T-cell (primary cell): ENCODE measurements around the gene LY6G6D. TPM values are rescaled to one million over a fixed set of nuclear protein-coding genes. Genes with fewer than 3 reads are reported as not detected.
A peak's percentile ranks its signal among the peaks of the same experiment; 100 is the strongest.

Experiments used
- ATAC-seq, 4 experiments: fragments of 200-7000 bp in 3 of 4; fragments of 150-1000 bp in 1 of 4; cut with Tn5 transposase; replicated peaks in 1 of 4; 1 replicate in 3 of 4; 2 replicates in 1 of 4; pipeline ENCODE4 v1.10.0; 2021; ENCODE audit warnings: moderate library complexity in 3 of 4, mild to moderate bottlenecking in 2 of 4, moderate number of reproducible peaks in 1 of 4
- CTCF ChIA-PET, 2 donors: fragments of 300-600 bp; sonication (Branson Sonifier 250); formaldehyde crosslinking; loops; one replicate each; lab custom pipeline; 2022; ENCODE audit warnings: antibody characterized with exemption in 2 of 2; lab: Charles Lee
- POLR2A ChIA-PET, 2 donors: fragments of 300-600 bp; sonication (Branson Sonifier 250); formaldehyde crosslinking; loops; one replicate each; lab custom pipeline; 2022; ENCODE audit warnings: antibody characterized with exemption in 2 of 2; lab: Charles Lee
- DNase-seq, 35 experiments: peaks; one replicate each; pipeline versions ENCODE4 v3.0.0 to v3.0.0-alpha.2; 2013 to 2023
- H3K27ac ChIP-seq: one replicate; pipeline ENCODE4 v1.5.1; 2013; ENCODE audit warnings: low read length
- H3K27me3 ChIP-seq, 2 experiments: replicated peaks in 1 of 2; 1 replicate in 1 of 2; 2 replicates in 1 of 2; pipeline versions ENCODE4 v1.6.1 to v1.7.0; 2013; ENCODE audit warnings: low read length in 1 of 2, mixed read lengths in 1 of 2; ENCODE audit not compliant: control insufficient read depth in 2 of 2, insufficient read depth in 2 of 2; ENCODE audit errors: extremely low read depth in 1 of 2
- H3K36me3 ChIP-seq, 2 donors: 1 replicate in 1 of 2; 2 replicates in 1 of 2; pipeline versions ENCODE4 v1.6.1 to v1.7.0; 2013; ENCODE audit warnings: low read length in 1 of 2; ENCODE audit not compliant: control insufficient read depth in 2 of 2, insufficient read depth in 1 of 2; ENCODE audit errors: extremely low read depth in 1 of 2
- H3K4me1 ChIP-seq, 2 experiments: 1 replicate in 1 of 2; 2 replicates in 1 of 2; pipeline versions ENCODE4 v1.6.1 to v1.7.0; 2013; ENCODE audit warnings: low read length in 2 of 2, mixed read lengths in 1 of 2; ENCODE audit not compliant: insufficient read depth in 2 of 2, control insufficient read depth in 1 of 2; ENCODE audit errors: extremely low read depth in 1 of 2
- H3K4me3 ChIP-seq, 2 donors: 1 replicate in 1 of 2; 2 replicates in 1 of 2; pipeline versions ENCODE4 v1.5.1 to v1.7.0; 2013; ENCODE audit warnings: mild to moderate bottlenecking in 2 of 2, low read length in 1 of 2, moderate library complexity in 1 of 2; ENCODE audit not compliant: control insufficient read depth in 1 of 2; ENCODE audit errors: extremely low read depth in 1 of 2
- H3K9me3 ChIP-seq: 2 replicates; pipeline ENCODE4 v1.7.0; 2013
- H3K27ac Mint-ChIP-seq, 2 donors: one replicate each; pipeline ENCODE4 v1.8.0; 2020 to 2021; ENCODE audit warnings: mild to moderate bottlenecking in 2 of 2, mixed read lengths in 2 of 2
- H3K27me3 Mint-ChIP-seq, 2 donors: one replicate each; pipeline ENCODE4 v1.8.0; 2021 to 2022; ENCODE audit warnings: mixed read lengths in 2 of 2
- H3K36me3 Mint-ChIP-seq: one replicate; pipeline ENCODE4 v1.8.0; 2021; ENCODE audit warnings: mixed read lengths
- H3K4me1 Mint-ChIP-seq, 3 donors: one replicate each; pipeline ENCODE4 v1.8.0; 2020 to 2022; ENCODE audit warnings: mixed read lengths in 3 of 3, mild to moderate bottlenecking in 1 of 3
- H3K4me3 Mint-ChIP-seq, 3 donors: one replicate each; pipeline ENCODE4 v1.8.0; 2020 to 2022; ENCODE audit warnings: mild to moderate bottlenecking in 3 of 3, mixed read lengths in 3 of 3, moderate library complexity in 3 of 3
- H3K9me3 Mint-ChIP-seq, 3 donors: one replicate each; pipeline ENCODE4 v1.8.0; 2020 to 2022; ENCODE audit warnings: mixed read lengths in 3 of 3
- WGBS: methylation state at CpG from one replicate; pipeline ENCODE4 v1.1.5; 2013; ENCODE audit warnings: missing lambda C conversion rate; ENCODE audit not compliant: insufficient coverage; 5-methylcytosine and 5-hydroxymethylcytosine counted together
- total RNA-seq, 35 experiments: library from RNA in 6 of 35; stranded (reverse) in 6 of 35; fragments of 120-200 nt in 1 of 35; gene quantifications; one replicate each; pipeline versions ENCODE4 v1.2.1 to v1.2.4 and lab custom pipeline; 2013 to 2026

Gene LY6G6D
- total RNA-seq, 5 donors from 2014 or later (not counting 1 experiment from before 2014, with no cell fraction given): not detected

DNA sequence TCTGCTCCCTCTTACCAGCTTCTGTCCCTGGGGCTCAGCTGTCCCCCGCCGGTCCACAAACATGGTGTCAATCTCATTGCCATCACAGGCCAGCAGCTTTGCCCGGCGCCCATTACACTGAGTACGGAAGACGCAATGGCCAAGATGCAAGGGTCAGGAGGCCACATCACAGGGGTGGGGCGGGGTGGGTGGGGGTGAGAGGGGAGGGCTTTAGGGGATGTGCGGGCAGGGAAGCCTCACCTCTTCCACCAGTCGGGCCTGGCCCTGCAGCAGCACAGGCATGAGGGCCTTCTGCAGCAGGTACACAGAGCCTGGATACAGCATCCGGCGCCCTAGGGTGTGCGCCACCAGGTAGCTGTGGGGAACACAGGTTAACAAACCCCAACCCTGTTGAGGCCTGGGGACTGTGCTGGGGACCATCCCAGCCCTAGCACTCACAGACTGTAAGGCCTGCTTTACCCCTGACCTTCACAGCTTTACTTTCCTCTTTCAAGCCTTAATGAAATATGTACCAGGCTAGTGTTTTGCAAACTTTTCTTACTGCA is 23.5 kb upstream of the LY6G6D start:
- H3K4me1 Mint-ChIP-seq: no peaks in the 10 kb centered on the region
- H3K4me1 ChIP-seq: no peaks in the 10 kb centered on the region
- CTCF ChIA-PET: no interaction called here
- WGBS: 100% methylated on average over 7 of the region's 12 CpGs
- no peak for DNase-seq
- no peak overlapping the region for H3K4me3 Mint-ChIP-seq
- H3K27me3 ChIP-seq: no peaks in the 10 kb centered on the region
- peaks cover 48% of the 10 kb centered on the region for H3K36me3 Mint-ChIP-seq
- no peaks in the 10 kb centered on the region for H3K9me3 ChIP-seq
- H3K36me3 ChIP-seq: peaks cover 27 to 87% of the 10 kb centered on the region in 2 donors
- no peak overlapping the region for H3K4me3 ChIP-seq
- H3K27ac ChIP-seq: no peak overlapping the region
- POLR2A ChIA-PET: no interaction called here
- H3K27me3 Mint-ChIP-seq: no peaks in the 10 kb centered on the region
- ATAC-seq: no peak
- H3K27ac Mint-ChIP-seq: no peak overlapping the region
- no peaks in the 10 kb centered on the region for H3K9me3 Mint-ChIP-seq

DNA sequence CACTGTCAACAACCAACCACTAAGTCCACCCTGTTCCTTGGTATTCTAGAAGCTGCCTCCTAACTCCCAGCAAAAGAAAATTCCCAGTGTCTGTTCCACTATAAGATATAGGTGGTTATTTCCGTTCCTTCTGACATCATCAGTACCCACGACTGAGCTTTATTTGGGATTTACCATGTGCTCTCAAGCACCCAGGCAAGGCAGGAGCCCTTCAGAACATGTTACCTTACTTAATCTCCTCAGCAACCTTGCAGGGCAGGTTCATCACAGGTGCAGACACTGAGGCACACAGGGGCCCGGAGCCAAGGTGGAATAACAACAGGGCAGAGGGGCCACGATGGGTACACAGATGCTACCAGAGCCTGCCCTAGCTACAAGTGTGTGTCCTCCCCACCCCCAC is 22.8 kb upstream of the LY6G6D start:
- peaks cover 2 to 3% (median 2%) of the 10 kb centered on the region in 3 donors for H3K4me1 Mint-ChIP-seq
- no peaks in the 10 kb centered on the region for H3K27me3 Mint-ChIP-seq
- H3K4me3 Mint-ChIP-seq: no peak overlapping the region
- ChIA-PET CTCF (no interaction called here), POLR2A (no interaction called here)
- DNase-seq: no peak
- Histone ChIP-seq H3K9me3 (no peaks in the 10 kb centered on the region), H3K27ac (no peak overlapping the region), H3K27me3 (no peaks in the 10 kb centered on the region), H3K4me3 (no peak overlapping the region), H3K36me3 (peaks cover 26 to 85% of the 10 kb centered on the region in 2 donors), H3K4me1 (no peaks in the 10 kb centered on the region)
- 100% methylated on average over 2 of the region's 4 CpGs for WGBS
- no peak for ATAC-seq
- no peaks in the 10 kb centered on the region for H3K9me3 Mint-ChIP-seq
- H3K36me3 Mint-ChIP-seq: peaks cover 47% of the 10 kb centered on the region
- H3K27ac Mint-ChIP-seq: peak overlapping the region in 1 of 2 donors; percentile 64

DNA sequence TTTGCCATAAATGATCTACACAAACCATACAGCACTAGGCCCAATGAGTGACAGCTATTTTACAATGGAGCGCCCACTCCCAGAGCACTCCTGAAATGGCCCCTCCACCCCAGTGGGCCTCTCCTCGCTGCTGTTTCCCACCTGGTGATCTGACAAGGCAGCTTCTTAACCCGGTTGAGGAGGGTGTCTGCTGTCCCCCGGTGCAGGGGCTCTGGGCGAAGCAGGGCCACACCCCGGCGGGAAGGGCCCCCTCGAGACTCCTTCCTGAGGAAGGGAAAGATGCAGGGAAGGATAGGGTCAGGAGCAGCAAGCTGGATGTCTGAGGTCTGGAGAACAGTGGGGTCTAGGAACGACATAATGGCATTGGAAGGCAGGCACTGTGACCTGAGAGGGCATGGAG is 22.3 kb upstream of the LY6G6D start:
- POLR2A ChIA-PET: no interaction called here

DNA sequence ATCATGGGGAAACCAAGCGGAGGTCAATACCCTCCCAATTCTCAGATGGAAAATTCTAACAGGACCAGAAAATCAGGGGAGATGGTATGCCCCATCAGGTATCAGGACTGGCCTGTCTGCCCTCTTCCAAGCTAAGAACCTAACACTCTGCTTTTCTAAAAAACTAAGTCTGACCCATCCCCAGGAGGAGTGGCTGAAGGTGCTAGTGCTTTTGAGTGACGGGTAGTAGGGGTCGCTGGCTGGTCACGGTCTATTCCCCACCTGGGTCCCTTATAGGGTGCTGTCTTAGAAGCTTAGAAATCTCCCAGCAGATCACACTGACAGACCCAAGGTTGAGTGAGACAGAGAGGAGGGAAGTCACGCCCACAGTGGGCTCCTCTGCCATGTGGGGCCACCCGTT is 21.6 kb upstream of the LY6G6D start:
- no peak overlapping the region for H3K4me3 Mint-ChIP-seq
- Histone ChIP-seq H3K27me3 (no peaks in the 10 kb centered on the region), H3K4me3 (no peak overlapping the region), H3K36me3 (peaks cover 26 to 79% of the 10 kb centered on the region in 2 donors), H3K27ac (no peak overlapping the region), H3K4me1 (no peaks in the 10 kb centered on the region), H3K9me3 (no peaks in the 10 kb centered on the region)
- POLR2A ChIA-PET: no interaction called here
- H3K27me3 Mint-ChIP-seq: no peaks in the 10 kb centered on the region
- H3K9me3 Mint-ChIP-seq: no peaks in the 10 kb centered on the region
- peak overlapping the region in 1 of 2 donors; percentile 44 for H3K27ac Mint-ChIP-seq
- ATAC-seq (no peak), DNase-seq (no peak)
- peaks cover 48% of the 10 kb centered on the region for H3K36me3 Mint-ChIP-seq
- CTCF ChIA-PET: interaction anchor here in 1 of 2 donors (0.5 to 0.6 kb wide), 2 partner anchors 424 to 598 kb away, joined by 3 to 4 read pairs; no protein-coding TSS in a partner anchor
- H3K4me1 Mint-ChIP-seq: peaks cover 10 to 12% (median 10%) of the 10 kb centered on the region in 3 donors
- no CpG with 5 or more reads among the region's 6 CpGs for WGBS

More for the DNA sequence above, 22.3 kb upstream of the LY6G6D start:
- Mint-ChIP-seq H3K36me3 (peaks cover 48% of the 10 kb centered on the region), H3K9me3 (no peaks in the 10 kb centered on the region), H3K27me3 (no peaks in the 10 kb centered on the region), H3K4me1 (peaks cover 8% of the 10 kb centered on the region in 3 donors), H3K4me3 (no peak overlapping the region), H3K27ac (peak overlapping the region in 1 of 2 donors; percentile 44)
- whole genome bisulfite sequencing: 93% methylated on average over 9 of the region's 9 CpGs
- CTCF ChIA-PET: interaction anchor here in 1 of 2 donors (0.6 kb wide), 1 partner anchor 597 kb away, joined by 4 read pairs; no protein-coding TSS in a partner anchor
- no peaks in the 10 kb centered on the region for H3K27me3 ChIP-seq
- ATAC-seq: no peak
- H3K36me3 ChIP-seq: peaks cover 26 to 85% of the 10 kb centered on the region in 2 donors
- H3K4me3 ChIP-seq: no peak overlapping the region
- DNase-seq: no peak
- no peaks in the 10 kb centered on the region for H3K4me1 ChIP-seq
- H3K9me3 ChIP-seq: no peaks in the 10 kb centered on the region
- H3K27ac ChIP-seq: no peak overlapping the region

DNA sequence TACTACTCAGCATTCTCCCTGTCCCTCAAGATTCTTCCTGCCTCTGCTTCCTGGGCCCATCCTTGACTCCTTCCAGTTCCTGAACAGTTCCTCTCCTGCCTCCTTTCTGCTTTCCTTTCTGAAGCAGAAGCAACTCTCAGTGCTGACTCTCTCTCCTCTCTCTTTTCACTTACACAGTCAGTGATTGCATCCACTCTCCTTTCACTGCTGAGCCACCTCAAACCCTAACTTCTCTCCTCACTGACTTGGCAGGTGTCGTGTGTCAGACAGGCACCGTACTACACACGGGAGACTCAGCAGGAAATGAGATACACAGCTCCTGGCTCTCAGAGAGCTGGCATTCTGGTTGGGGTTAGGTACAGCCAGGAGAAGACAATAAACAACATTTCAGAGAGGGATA is 17.6 kb upstream of the LY6G6D start:
- H3K27ac ChIP-seq: no peak overlapping the region
- H3K36me3 ChIP-seq: peaks cover 23 to 48% of the 10 kb centered on the region in 2 donors
- no peak overlapping the region for H3K4me3 Mint-ChIP-seq
- H3K4me1 ChIP-seq: peaks cover 9 to 23% of the 10 kb centered on the region in 2 experiments
- no peaks in the 10 kb centered on the region for H3K27me3 ChIP-seq
- WGBS: no CpG with 5 or more reads among the region's 3 CpGs
- DNase-seq: no peak
- CTCF ChIA-PET: interaction anchor here in 1 of 2 donors (0.6 kb wide), 1 partner anchor 261 kb away, joined by 3 read pairs; no protein-coding TSS in a partner anchor
- H3K27me3 Mint-ChIP-seq: no peaks in the 10 kb centered on the region
- POLR2A ChIA-PET: interaction anchor here (0.6 kb wide), 2 partner anchors 183 to 318 kb away, joined by 3 to 5 read pairs; no protein-coding TSS in a partner anchor
- H3K9me3 ChIP-seq: no peaks in the 10 kb centered on the region
- peak overlapping the region; percentile 66 to 74 for H3K27ac Mint-ChIP-seq
- no peak for ATAC-seq
- no peaks in the 10 kb centered on the region for H3K9me3 Mint-ChIP-seq
- H3K4me1 Mint-ChIP-seq: peaks cover 30 to 40% (median 35%) of the 10 kb centered on the region in 3 donors
- H3K36me3 Mint-ChIP-seq: peaks cover 29% of the 10 kb centered on the region
- H3K4me3 ChIP-seq: no peak overlapping the region

DNA sequence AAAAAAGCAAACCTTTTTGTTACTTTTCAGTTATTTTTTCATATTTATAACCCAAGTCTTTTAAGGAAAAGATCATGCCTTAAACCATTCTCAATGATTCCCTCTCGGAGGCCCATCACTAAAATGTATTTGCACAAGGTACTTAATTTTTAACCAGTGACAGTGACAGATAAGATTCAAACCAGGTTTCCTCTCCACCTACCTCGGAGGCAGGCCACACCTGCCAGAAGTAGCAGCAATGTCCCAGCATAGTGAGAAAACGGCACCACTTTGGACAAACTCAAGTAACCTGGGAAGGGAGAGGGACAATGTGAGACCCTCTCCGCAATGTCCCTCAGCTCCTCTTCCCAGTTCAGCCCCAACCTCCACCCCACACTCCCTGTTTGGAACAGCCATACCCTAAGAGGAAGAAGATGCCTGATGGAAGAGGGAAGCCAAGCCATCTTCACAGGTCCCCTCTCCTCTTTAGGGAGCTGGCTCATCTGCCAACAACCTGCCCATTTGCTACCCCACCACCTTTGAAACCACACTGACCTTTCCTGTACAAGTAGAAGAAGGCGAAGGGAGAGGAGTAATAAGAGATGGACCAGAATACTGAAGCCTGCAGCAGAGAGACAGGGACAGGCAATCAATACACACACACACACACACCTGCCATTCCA is 14.3 kb upstream of the LY6G6D start:
- POLR2A ChIA-PET: no interaction called here
- Histone ChIP-seq H3K36me3 (peaks cover 12 to 22% of the 10 kb centered on the region in 2 donors), H3K4me1 (peaks cover 13 to 32% of the 10 kb centered on the region in 2 experiments), H3K27ac (no peak overlapping the region), H3K27me3 (no peaks in the 10 kb centered on the region), H3K4me3 (no peak overlapping the region), H3K9me3 (no peaks in the 10 kb centered on the region)
- peaks cover 42 to 47% (median 45%) of the 10 kb centered on the region in 3 donors for H3K4me1 Mint-ChIP-seq
- H3K9me3 Mint-ChIP-seq: no peaks in the 10 kb centered on the region
- no CpG with 5 or more reads among the region's 5 CpGs for WGBS
- H3K27me3 Mint-ChIP-seq: no peaks in the 10 kb centered on the region
- H3K36me3 Mint-ChIP-seq: peaks cover 17% of the 10 kb centered on the region
- ATAC-seq: no peak
- peak overlapping the region; percentile 29 to 79 for H3K27ac Mint-ChIP-seq
- peak overlapping the region; percentile 98 to 99 (median 98) for H3K4me3 Mint-ChIP-seq
- CTCF ChIA-PET: no interaction called here
- DNase-seq: no peak
